Omental fat pad (tissue), 4 donors: Measurements from ENCODE around the gene VPS50. TPM values are rescaled to one million over a fixed set of nuclear protein-coding genes. Genes with fewer than 3 reads are reported as not detected.

Source experiments
- ATAC-seq: fragments of 150-250 bp; one replicate; pipeline ENCODE4 v1.9.1; 2016; ENCODE audit warnings: mild to moderate bottlenecking, moderate library complexity; ENCODE audit not compliant: low FRiP score
- DNase-seq: peaks from one replicate; pipeline ENCODE4 v3.0.0-alpha.2; 2019; ENCODE audit warnings: low spot score
- CTCF ChIP-seq, 3 donors: fragments of 450-650 bp; IDR thresholded peaks; one replicate each; pipeline ENCODE4 v1.5.1; 2016 to 2017; ENCODE audit warnings: antibody characterized with exemption in 3 of 3, mild to moderate bottlenecking in 3 of 3, moderate library complexity in 2 of 3
- total RNA-seq, 4 donors: library from RNA; depleted of rRNA; stranded (reverse); fragments of >200 nt; gene quantifications; one replicate each; pipeline ENCODE4 v1.1.0, GENCODE V29; 2016

VPS50 gene
- total RNA-seq = 10 to 100 TPM; 11.3 to 33.7 (median 14.2) TPM

GRCh38 chr7:93231799-93232672 is at the start of gene VPS50:
TSS of gene VPS50 (plus strand) at chr7:93232366. CDS start at chr7:93232468, 102 bp downstream.
- DNase-seq (peak; percentile 73), ATAC-seq (peak; percentile 99)
- TF ChIP-seq CTCF (IDR thresholded peaks at IDR 0.05) = no peak

GRCh38 chr7:93185303-93186027 is 46.7 kb upstream of the VPS50 start:
- ATAC-seq = no peak
- DNase-seq = no peak
- TF ChIP-seq CTCF (IDR thresholded peaks at IDR 0.05) = no peak

GRCh38 chr7:93188870-93189634 is 43.1 kb upstream of the VPS50 start:
- TF ChIP-seq CTCF (IDR thresholded peaks at IDR 0.05) = no peak
- no peak for ATAC-seq
- no peak for DNase-seq

- ATAC-seq = no peak
- no peak for TF ChIP-seq CTCF (IDR thresholded peaks at IDR 0.05)
- no peak for DNase-seq
Observed at GRCh38 chr7:93194386-93194785, 37.8 kb upstream of the VPS50 start.

GRCh38 chr7:93196336-93196735 is 35.8 kb upstream of the VPS50 start:
- TF ChIP-seq CTCF (IDR thresholded peaks at IDR 0.05) = no peak
- ATAC-seq (no peak), DNase-seq (no peak)

GRCh38 chr7:93198472-93198871 is 33.7 kb upstream of the VPS50 start:
- no peak for DNase-seq
- no peak for TF ChIP-seq CTCF (IDR thresholded peaks at IDR 0.05)
- ATAC-seq = no peak
